SK-N-SH (cell line): ENCODE results near the gene CAMK4. TPM values are rescaled to one million over a fixed set of nuclear protein-coding genes. Genes with fewer than 3 reads are reported as not detected.

Source experiments
- CTCF ChIA-PET: fragments of 300-600, 350-600 bp; formaldehyde crosslinking; extraction: SDS; loops from one replicate; lab custom pipeline; 2021; lab: Yijun Ruan, JAX
- POLR2A ChIA-PET: fragments of 350-600 bp; sonication (Branson Sonifier 250); formaldehyde crosslinking; extraction: SDS; loops from one replicate; lab custom pipeline; 2020; ENCODE audit warnings: antibody characterized with exemption, inconsistent platforms; lab: Yijun Ruan, JAX
- DNase-seq: peaks from one replicate; pipeline ENCODE4 v3.0.0; 2012
- H2AFZ ChIP-seq: fragments of 200-600 bp; sonication (generic); 2 replicates; pipeline ENCODE4 v1.8.1; 2016; ENCODE audit warnings: antibody characterized with exemption, mild to moderate bottlenecking, low read depth
- H3F3A ChIP-seq: fragments of 200-600 bp; sonication (generic); replicated peaks from 2 replicates; pipeline ENCODE3; 2016; ENCODE audit warnings: antibody characterized with exemption, mild to moderate bottlenecking; ENCODE audit not compliant: insufficient read depth
- H3K27ac ChIP-seq, 2 experiments: fragments of 200-500 bp in 1 of 2; fragments of 200-600 bp in 1 of 2; sonication (Bioruptor generic) in 1 of 2; sonication (generic), shearing (Covaris generic) in 1 of 2; 2 replicates each; pipeline versions ENCODE4 v1.5.1 to v1.6.1; 2014 to 2016; ENCODE audit warnings: low read depth in 2 of 2, inconsistent platforms in 1 of 2, low read length in 1 of 2, mild to moderate bottlenecking in 1 of 2, mixed read lengths in 1 of 2
- H3K27me3 ChIP-seq: fragments of 200-600 bp; sonication (generic), shearing (Covaris generic); 2 replicates; pipeline ENCODE4 v1.6.1; 2016; ENCODE audit warnings: mixed run types; ENCODE audit not compliant: insufficient read depth
- H3K36me3 ChIP-seq, 2 experiments: fragments of 200-500 bp in 1 of 2; fragments of 200-600 bp in 1 of 2; sonication (Bioruptor generic) in 1 of 2; sonication (generic) in 1 of 2; replicated peaks in 1 of 2; 2 replicates each; pipeline versions ENCODE3 to v1.5.1; 2014 to 2016; ENCODE audit warnings: low read length in 1 of 2, mild to moderate bottlenecking in 1 of 2; ENCODE audit not compliant: insufficient read depth in 2 of 2, control insufficient read depth in 1 of 2
- H3K4me1 ChIP-seq, 2 experiments: fragments of 200-500 bp in 1 of 2; fragments of 200-600 bp in 1 of 2; sonication (Bioruptor generic) in 1 of 2; sonication (generic), shearing (Covaris generic) in 1 of 2; 2 replicates each; pipeline versions ENCODE4 v1.5.1 to v1.6.1; 2014 to 2016; ENCODE audit warnings: low read depth in 1 of 2, low read length in 1 of 2, mixed run types in 1 of 2; ENCODE audit not compliant: insufficient read depth in 2 of 2, control insufficient read depth in 1 of 2
- H3K4me2 ChIP-seq: fragments of 200-600 bp; sonication (generic), shearing (Covaris generic); 2 replicates; pipeline ENCODE4 v1.6.1; 2017; ENCODE audit warnings: mixed run types
- H3K4me3 ChIP-seq, 2 experiments: fragments of 200-500 bp in 1 of 2; fragments of 200-600 bp in 1 of 2; sonication (Bioruptor generic) in 1 of 2; sonication (generic), shearing (Covaris generic) in 1 of 2; 2 replicates each; pipeline versions ENCODE4 v1.5.1 to v1.8.1; 2014 to 2016; ENCODE audit warnings: low read depth in 2 of 2, inconsistent platforms in 1 of 2, low read length in 1 of 2, mild to moderate bottlenecking in 1 of 2, mixed read lengths in 1 of 2, moderate library complexity in 1 of 2
- H3K79me2 ChIP-seq: fragments of 200-600 bp; sonication (generic); 2 replicates; pipeline ENCODE4 v1.8.1; 2017; ENCODE audit warnings: mild to moderate bottlenecking; ENCODE audit not compliant: insufficient read depth
- H3K9ac ChIP-seq: fragments of 200-600 bp; sonication (generic); 2 replicates; pipeline ENCODE4 v1.6.1; 2017; ENCODE audit warnings: mixed run types
- H3K9me2 ChIP-seq: fragments of 200-600 bp; sonication (generic); 2 replicates; pipeline ENCODE4 v1.6.1; 2017; ENCODE audit warnings: mixed run types
- H3K9me3 ChIP-seq: fragments of 200-600 bp; sonication (generic); 2 replicates; pipeline ENCODE4 v1.6.1; 2017; ENCODE audit warnings: mixed run types, mild to moderate bottlenecking, moderate library complexity
- H4K20me1 ChIP-seq: fragments of 200-600 bp; sonication (generic); 2 replicates; pipeline ENCODE4 v1.6.1; 2017; ENCODE audit warnings: mild to moderate bottlenecking, mixed run types; ENCODE audit not compliant: insufficient read depth
- CHD2 ChIP-seq: fragments of 150-350 bp; IDR thresholded peaks from 2 replicates; pipeline ENCODE4 v1.6.1; 2018; ENCODE audit warnings: low read length; ENCODE audit not compliant: partially characterized antibody
- EZH2phosphoT487 ChIP-seq: fragments of 200-600 bp; sonication (generic); IDR thresholded peaks from 2 replicates; pipeline ENCODE4 v1.6.1; 2017; ENCODE audit warnings: low read depth, mixed run types, mild to moderate bottlenecking, antibody characterized with exemption, moderate library complexity, borderline replicate concordance
- MXI1 ChIP-seq: IDR thresholded peaks from 2 replicates; pipeline ENCODE4 v1.6.1; 2012; ENCODE audit warnings: mild to moderate bottlenecking, low read depth, low read length, improper control_type of control experiment
- NFIC ChIP-seq: IDR thresholded peaks from 2 replicates; pipeline ENCODE4 v1.4.0; 2012; ENCODE audit warnings: borderline replicate concordance
- POLR2AphosphoS5 ChIP-seq: IDR thresholded peaks from 2 replicates; pipeline ENCODE4 v1.6.1; 2012; ENCODE audit warnings: low read depth, low read length
- RAD21 ChIP-seq: IDR thresholded peaks from 2 replicates; pipeline ENCODE4 v1.6.1; 2012; ENCODE audit warnings: mild to moderate bottlenecking, low read length
- RFX5 ChIP-seq: IDR thresholded peaks from 2 replicates; pipeline ENCODE4 v1.6.1; 2012; ENCODE audit warnings: mild to moderate bottlenecking, improper control_type of control experiment, low read length
- WGBS: methylation state at CpG from one replicate; pipeline ENCODE4 v1.1.6; 2017; ENCODE audit warnings: low lambda C conversion rate; 5-methylcytosine and 5-hydroxymethylcytosine counted together
- polyA plus RNA-seq, 3 experiments: library from polyadenylated mRNA; depleted of rRNA; stranded (reverse); fragments of >200 nt; gene quantifications; 2 replicates each; pipeline ENCODE4 v1.2.3, GENCODE V29; 2012
- TF ChIP-seq, protein P1 (sequence below): IDR thresholded peaks from 2 replicates; pipeline ENCODE4 v1.6.1; 2012; ENCODE audit warnings: mild to moderate bottlenecking, low read depth, low read length, moderate library complexity
- TF ChIP-seq, protein P2 (sequence below): IDR thresholded peaks from 2 replicates; pipeline ENCODE4 v1.4.0; 2012; ENCODE audit warnings: low read depth, borderline replicate concordance

The CAMK4 gene
- polyA plus RNA-seq, 1 of the 3 experiments (the other 2 are of a cell fraction) = 4.1 TPM

- Histone ChIP-seq H3K4me1 (peaks cover 0 to 4% of the 10 kb centered on the region in 2 experiments; a peak in 1 of 4 replicates), H3K9me2 (no peaks in the 10 kb centered on the region), H2AFZ (no peak overlapping the region), H3K9me3 (no peaks in the 10 kb centered on the region), H3K9ac (no peak overlapping the region), H3K4me2 (no peak overlapping the region), H3F3A (no peaks in the 10 kb centered on the region), H3K27me3 (no peaks in the 10 kb centered on the region), H3K36me3 (no peaks in the 10 kb centered on the region), H3K4me3 (no peak overlapping the region), H4K20me1 (no peaks in the 10 kb centered on the region), H3K27ac (no peak overlapping the region), H3K79me2 (no peaks in the 10 kb centered on the region)
- 57% methylated on average over 1 of the region's 1 CpG for WGBS
- TF ChIP-seq, protein P1, sequence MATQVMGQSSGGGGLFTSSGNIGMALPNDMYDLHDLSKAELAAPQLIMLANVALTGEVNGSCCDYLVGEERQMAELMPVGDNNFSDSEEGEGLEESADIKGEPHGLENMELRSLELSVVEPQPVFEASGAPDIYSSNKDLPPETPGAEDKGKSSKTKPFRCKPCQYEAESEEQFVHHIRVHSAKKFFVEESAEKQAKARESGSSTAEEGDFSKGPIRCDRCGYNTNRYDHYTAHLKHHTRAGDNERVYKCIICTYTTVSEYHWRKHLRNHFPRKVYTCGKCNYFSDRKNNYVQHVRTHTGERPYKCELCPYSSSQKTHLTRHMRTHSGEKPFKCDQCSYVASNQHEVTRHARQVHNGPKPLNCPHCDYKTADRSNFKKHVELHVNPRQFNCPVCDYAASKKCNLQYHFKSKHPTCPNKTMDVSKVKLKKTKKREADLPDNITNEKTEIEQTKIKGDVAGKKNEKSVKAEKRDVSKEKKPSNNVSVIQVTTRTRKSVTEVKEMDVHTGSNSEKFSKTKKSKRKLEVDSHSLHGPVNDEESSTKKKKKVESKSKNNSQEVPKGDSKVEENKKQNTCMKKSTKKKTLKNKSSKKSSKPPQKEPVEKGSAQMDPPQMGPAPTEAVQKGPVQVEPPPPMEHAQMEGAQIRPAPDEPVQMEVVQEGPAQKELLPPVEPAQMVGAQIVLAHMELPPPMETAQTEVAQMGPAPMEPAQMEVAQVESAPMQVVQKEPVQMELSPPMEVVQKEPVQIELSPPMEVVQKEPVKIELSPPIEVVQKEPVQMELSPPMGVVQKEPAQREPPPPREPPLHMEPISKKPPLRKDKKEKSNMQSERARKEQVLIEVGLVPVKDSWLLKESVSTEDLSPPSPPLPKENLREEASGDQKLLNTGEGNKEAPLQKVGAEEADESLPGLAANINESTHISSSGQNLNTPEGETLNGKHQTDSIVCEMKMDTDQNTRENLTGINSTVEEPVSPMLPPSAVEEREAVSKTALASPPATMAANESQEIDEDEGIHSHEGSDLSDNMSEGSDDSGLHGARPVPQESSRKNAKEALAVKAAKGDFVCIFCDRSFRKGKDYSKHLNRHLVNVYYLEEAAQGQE = no peak
- TF ChIP-seq, protein P2, sequence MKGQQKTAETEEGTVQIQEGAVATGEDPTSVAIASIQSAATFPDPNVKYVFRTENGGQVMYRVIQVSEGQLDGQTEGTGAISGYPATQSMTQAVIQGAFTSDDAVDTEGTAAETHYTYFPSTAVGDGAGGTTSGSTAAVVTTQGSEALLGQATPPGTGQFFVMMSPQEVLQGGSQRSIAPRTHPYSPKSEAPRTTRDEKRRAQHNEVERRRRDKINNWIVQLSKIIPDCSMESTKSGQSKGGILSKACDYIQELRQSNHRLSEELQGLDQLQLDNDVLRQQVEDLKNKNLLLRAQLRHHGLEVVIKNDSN = no peak
- no peak for TF ChIP-seq NFIC
- TF ChIP-seq POLR2AphosphoS5 = no peak
- TF ChIP-seq RFX5 = no peak
- TF ChIP-seq EZH2phosphoT487 = no peak
- no peak for DNase-seq
- ChIA-PET POLR2A (no interaction called here), CTCF (no interaction called here)
Observed at GRCh38 chr5:111200828-111201227, 23.4 kb upstream of the CAMK4 start.

DNA sequence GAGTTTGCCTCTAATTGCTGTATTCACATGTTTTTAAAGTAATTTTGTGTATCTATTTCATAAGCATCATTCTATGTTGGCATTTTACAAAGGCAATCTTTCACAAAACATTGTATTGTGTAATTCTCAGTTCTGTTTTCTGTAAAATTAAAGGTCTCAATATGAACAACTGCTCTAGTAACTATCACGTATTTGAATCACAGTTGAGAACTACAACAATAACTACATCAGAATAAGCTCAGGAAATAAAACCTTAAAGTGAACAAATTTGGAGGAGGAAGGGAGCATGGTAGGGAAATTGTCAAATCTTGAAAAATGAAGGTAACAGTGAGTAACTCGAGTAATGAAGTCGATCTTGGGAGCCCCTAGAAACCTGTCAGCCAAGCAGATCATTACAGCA lies 22.5 kb upstream of the CAMK4 start:
- Histone ChIP-seq H3K79me2 (no peaks in the 10 kb centered on the region), H3F3A (no peaks in the 10 kb centered on the region), H3K27me3 (no peaks in the 10 kb centered on the region), H3K4me2 (no peak overlapping the region), H3K4me1 (peaks cover 0 to 4% of the 10 kb centered on the region in 2 experiments; a peak in 1 of 4 replicates), H3K27ac (no peak overlapping the region), H3K9me2 (no peaks in the 10 kb centered on the region), H3K9ac (no peak overlapping the region), H3K4me3 (no peak overlapping the region), H4K20me1 (no peaks in the 10 kb centered on the region), H3K9me3 (no peaks in the 10 kb centered on the region), H3K36me3 (no peaks in the 10 kb centered on the region), H2AFZ (no peak overlapping the region; the same call in 1 of the 2 replicates)
- DNase-seq = no peak
- TF ChIP-seq RAD21 = no peak
- no peak for TF ChIP-seq CHD2
- no peak for TF ChIP-seq MXI1
- CTCF ChIA-PET = no interaction called here
- WGBS = 71% methylated on average over 3 of the region's 3 CpGs
- POLR2A ChIA-PET = no interaction called here
